HepG2 (cell line): ENCODE results near the gene JUND. TPM values are rescaled to one million over a fixed set of nuclear protein-coding genes. Genes with fewer than 3 reads are reported as not detected.

Experiments used
- CBX5 ChIP-seq: sonication (generic); formaldehyde crosslinking; IDR thresholded peaks from 2 replicates; pipeline ENCODE4 v1.4.0; 2020; ENCODE audit warnings: missing genetic modification reagents, borderline replicate concordance
- CREB1 ChIP-seq, 2 experiments: fragments of 450-650 bp in 1 of 2; IDR thresholded peaks; 2 replicates each; pipeline ENCODE4 v1.6.1; 2016 to 2017; ENCODE audit warnings: control low read depth in 1 of 2, mild to moderate bottlenecking in 1 of 2, missing compliant biosample characterization in 1 of 2, missing genetic modification characterization in 1 of 2
- CREM ChIP-seq, 2 experiments: sonication (generic) in 1 of 2; formaldehyde crosslinking in 1 of 2; IDR thresholded peaks; 2 replicates each; pipeline versions ENCODE4 v1.4.0 to v1.6.1; 2016 to 2020; ENCODE audit warnings: antibody characterized with exemption in 1 of 2, mild to moderate bottlenecking in 1 of 2, missing genetic modification reagents in 1 of 2
- EZH2 ChIP-seq: conservative IDR thresholded peaks from 2 replicates; pipeline ENCODE4 v1.6.1; 2012; ENCODE audit warnings: mild to moderate bottlenecking, low read depth, low read length, moderate library complexity
- GATAD2A ChIP-seq: IDR thresholded peaks from 2 replicates; pipeline ENCODE4 v1.6.1; 2016
- HDAC2 ChIP-seq: sonication (generic); formaldehyde crosslinking; IDR thresholded peaks from 2 replicates; pipeline ENCODE4 v1.4.0; 2020; ENCODE audit warnings: missing genetic modification reagents
- HNRNPUL1 ChIP-seq: fragments of 200-400 bp; formaldehyde crosslinking; IDR thresholded peaks from 2 replicates; pipeline ENCODE4 v1.6.1; 2017; ENCODE audit warnings: low read depth, mild to moderate bottlenecking, low read length, moderate library complexity
- KDM6A ChIP-seq: IDR thresholded peaks from 2 replicates; pipeline ENCODE4 v1.6.1; 2016; ENCODE audit warnings: low read depth
- MATR3 ChIP-seq: sonication (generic); formaldehyde crosslinking; IDR thresholded peaks from 2 replicates; pipeline ENCODE4 v1.4.0; 2020; ENCODE audit warnings: missing genetic modification reagents
- PITX1 ChIP-seq: sonication (generic); formaldehyde crosslinking; IDR thresholded peaks from 2 replicates; pipeline ENCODE4 v1.5.1; 2020; ENCODE audit warnings: mild to moderate bottlenecking, missing genetic modification reagents
- RNF2 ChIP-seq: fragments of 450-650 bp; conservative IDR thresholded peaks from 2 replicates; pipeline ENCODE4 v1.6.1; 2016; ENCODE audit warnings: low read depth
- RXRB ChIP-seq: IDR thresholded peaks from 2 replicates; pipeline ENCODE4 v1.6.1; 2016; ENCODE audit warnings: borderline replicate concordance, missing genetic modification reagents, missing compliant biosample characterization
- TP53 ChIP-seq: sonication (generic); formaldehyde crosslinking; conservative IDR thresholded peaks from 2 replicates; pipeline ENCODE4 v1.4.0; 2020; ENCODE audit warnings: missing genetic modification reagents
- U2AF2 ChIP-seq: fragments of 200-400 bp; formaldehyde crosslinking; IDR thresholded peaks from 2 replicates; pipeline ENCODE4 v1.6.1; 2017; ENCODE audit warnings: low read depth, mild to moderate bottlenecking, low read length
- ZFY ChIP-seq: sonication (generic); formaldehyde crosslinking; IDR thresholded peaks from 2 replicates; pipeline ENCODE4 v1.4.0; 2020; ENCODE audit warnings: missing genetic modification reagents
- ZNF234 ChIP-seq: sonication (generic); formaldehyde crosslinking; conservative IDR thresholded peaks from 2 replicates; pipeline ENCODE4 v1.5.1; 2020; ENCODE audit warnings: mild to moderate bottlenecking, missing genetic modification reagents
- ZNF317 ChIP-seq: sonication (generic); formaldehyde crosslinking; IDR thresholded peaks from 2 replicates; pipeline ENCODE4 v1.5.0; 2020; ENCODE audit warnings: mild to moderate bottlenecking, missing genetic modification reagents
- ZNF629 ChIP-seq: sonication (generic); formaldehyde crosslinking; conservative IDR thresholded peaks from 2 replicates; pipeline ENCODE4 v1.5.0; 2020; ENCODE audit warnings: missing genetic modification reagents
- ZNF768 ChIP-seq: sonication (generic); formaldehyde crosslinking; IDR thresholded peaks from 2 replicates; pipeline ENCODE4 v1.4.0; 2020; ENCODE audit warnings: missing genetic modification reagents
- polyA plus RNA-seq, 8 experiments: library from polyadenylated mRNA; depleted of rRNA in 3 of 8; stranded (reverse) in 7 of 8; unstranded in 1 of 8; fragments of >200 nt; fragmentation: Illumina TruSeq in 4 of 8; extraction: Trizol in 4 of 8; gene quantifications; 2 replicates each; pipeline versions ENCODE4 v1.2.1 to v1.2.3, GENCODE V29; 2011 to 2016; ENCODE audit warnings: low read depth in 4 of 8, missing spikeins in 1 of 8, mixed read lengths in 1 of 8; ENCODE audit not compliant: insufficient read depth in 1 of 8
- total RNA-seq, 5 experiments: library from RNA; depleted of rRNA; stranded (reverse); fragments of >200 nt; fragmentation: Illumina TruSeq; extraction: Trizol; gene quantifications; 2 replicates each; pipeline ENCODE4 v1.2.3, GENCODE V29; 2016; ENCODE audit warnings: low read depth in 1 of 5
- TF ChIP-seq, protein P1 (sequence below): sonication (generic); formaldehyde crosslinking; IDR thresholded peaks from 2 replicates; pipeline ENCODE4 v1.8.1; 2022; ENCODE audit warnings: low read depth, mild to moderate bottlenecking, missing genetic modification reagents
- TF ChIP-seq, protein P2 (sequence below): sonication (generic); formaldehyde crosslinking; IDR thresholded peaks from 2 replicates; pipeline ENCODE4 v1.8.0; 2022; ENCODE audit warnings: mild to moderate bottlenecking, missing genetic modification reagents, borderline replicate concordance
- TF ChIP-seq, protein P3 (sequence below): IDR thresholded peaks from 2 replicates; pipeline ENCODE4 v1.6.1; 2012; ENCODE audit warnings: low read depth, low read length, improper control_type of control experiment
- TF ChIP-seq, protein P4 (sequence below): sonication (generic); formaldehyde crosslinking; IDR thresholded peaks from 2 replicates; pipeline ENCODE4 v1.4.0; 2020; ENCODE audit warnings: missing genetic modification reagents

JUND gene
- total and polyA plus RNA-seq, 2 of the 13 experiments (the other 11 are each of a cell fraction or from before 2014, with no cell fraction given): 41.2 to 59.8 TPM

DNA sequence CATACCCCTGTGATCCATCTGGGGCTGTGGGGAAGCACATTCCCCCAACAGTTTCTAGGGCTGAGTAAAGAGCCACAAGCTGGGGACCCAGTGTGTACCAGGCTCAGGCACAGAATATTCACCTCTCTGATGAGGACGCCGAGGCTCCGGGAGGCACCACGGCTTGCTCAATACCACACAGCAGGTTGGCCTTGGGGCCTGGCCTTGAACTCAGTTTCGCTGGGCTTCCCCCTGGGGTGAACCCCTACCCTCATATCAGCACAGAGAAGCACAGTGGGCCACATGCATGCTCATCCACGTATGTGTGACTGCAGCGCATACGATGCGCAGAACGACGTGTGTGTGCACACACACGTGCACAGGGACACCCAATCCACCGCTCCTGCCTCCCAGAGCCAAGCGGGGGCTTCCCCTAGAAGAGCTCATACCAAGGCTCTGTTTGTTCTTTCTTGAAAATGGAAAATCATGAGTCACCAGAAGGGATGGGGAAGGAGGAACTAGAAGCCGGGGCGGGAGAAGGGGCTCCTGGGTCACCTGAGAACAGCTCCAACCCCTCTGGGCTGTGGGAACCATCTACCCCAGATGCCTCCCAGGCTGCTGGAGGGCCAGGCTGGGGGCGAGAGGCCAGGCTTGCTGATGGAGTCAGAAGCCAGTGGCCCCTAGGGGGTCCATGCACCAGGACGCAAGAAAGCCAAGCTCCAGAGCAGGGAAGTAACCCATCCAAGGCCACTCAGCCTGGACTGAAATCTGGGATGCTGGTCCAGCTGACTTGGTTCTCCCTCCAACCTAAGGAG, 50.3 kb downstream of the JUND start (continued):
- TF ChIP-seq ZNF768 (CRISPR knock-in tag) (peak; percentile 84; the same call in 1 of the 2 replicates), CREB1 (IDR thresholded peaks at IDR 0.05) (no peak), CREB1 (CRISPR knock-in tag; IDR thresholded peaks at IDR 0.05) (0 out of 2 replicates have a peak, but pooled peaks have one; percentile 36), ZNF317 (no peak), ZFY (peak; percentile 16; the same call in 1 of the 2 replicates), TP53 (CRISPR knock-in tag) (no peak), PITX1 (CRISPR knock-in tag) (no peak), RNF2 (no peak), HDAC2 (CRISPR knock-in tag) (peak; percentile 37; the same call in 1 of the 2 replicates), MATR3 (CRISPR knock-in tag) (no peak), HNRNPUL1 (no peak), ZNF629 (CRISPR knock-in tag) (0 out of 2 replicates have a peak, but pooled peaks have one; percentile 15), EZH2 (no peak), CREM (IDR thresholded peaks at IDR 0.05) (no peak), CREM (CRISPR knock-in tag; IDR thresholded peaks at IDR 0.05) (no peak), ZNF234 (CRISPR knock-in tag) (no peak), GATAD2A (0 out of 2 replicates have a peak, but pooled peaks have one; percentile 30), CBX5 (no peak), RXRB (CRISPR knock-in tag) (peak; percentile 69), U2AF2 (no peak), KDM6A (no peak)
- TF ChIP-seq, protein P1, sequence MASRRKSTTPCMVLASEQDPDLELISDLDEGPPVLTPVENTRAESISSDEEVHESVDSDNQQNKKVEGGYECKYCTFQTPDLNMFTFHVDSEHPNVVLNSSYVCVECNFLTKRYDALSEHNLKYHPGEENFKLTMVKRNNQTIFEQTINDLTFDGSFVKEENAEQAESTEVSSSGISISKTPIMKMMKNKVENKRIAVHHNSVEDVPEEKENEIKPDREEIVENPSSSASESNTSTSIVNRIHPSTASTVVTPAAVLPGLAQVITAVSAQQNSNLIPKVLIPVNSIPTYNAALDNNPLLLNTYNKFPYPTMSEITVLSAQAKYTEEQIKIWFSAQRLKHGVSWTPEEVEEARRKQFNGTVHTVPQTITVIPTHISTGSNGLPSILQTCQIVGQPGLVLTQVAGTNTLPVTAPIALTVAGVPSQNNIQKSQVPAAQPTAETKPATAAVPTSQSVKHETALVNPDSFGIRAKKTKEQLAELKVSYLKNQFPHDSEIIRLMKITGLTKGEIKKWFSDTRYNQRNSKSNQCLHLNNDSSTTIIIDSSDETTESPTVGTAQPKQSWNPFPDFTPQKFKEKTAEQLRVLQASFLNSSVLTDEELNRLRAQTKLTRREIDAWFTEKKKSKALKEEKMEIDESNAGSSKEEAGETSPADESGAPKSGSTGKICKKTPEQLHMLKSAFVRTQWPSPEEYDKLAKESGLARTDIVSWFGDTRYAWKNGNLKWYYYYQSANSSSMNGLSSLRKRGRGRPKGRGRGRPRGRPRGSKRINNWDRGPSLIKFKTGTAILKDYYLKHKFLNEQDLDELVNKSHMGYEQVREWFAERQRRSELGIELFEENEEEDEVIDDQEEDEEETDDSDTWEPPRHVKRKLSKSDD (CRISPR knock-in tag): peak; percentile 54; the same call in 1 of the 2 replicates
- TF ChIP-seq, protein P2, sequence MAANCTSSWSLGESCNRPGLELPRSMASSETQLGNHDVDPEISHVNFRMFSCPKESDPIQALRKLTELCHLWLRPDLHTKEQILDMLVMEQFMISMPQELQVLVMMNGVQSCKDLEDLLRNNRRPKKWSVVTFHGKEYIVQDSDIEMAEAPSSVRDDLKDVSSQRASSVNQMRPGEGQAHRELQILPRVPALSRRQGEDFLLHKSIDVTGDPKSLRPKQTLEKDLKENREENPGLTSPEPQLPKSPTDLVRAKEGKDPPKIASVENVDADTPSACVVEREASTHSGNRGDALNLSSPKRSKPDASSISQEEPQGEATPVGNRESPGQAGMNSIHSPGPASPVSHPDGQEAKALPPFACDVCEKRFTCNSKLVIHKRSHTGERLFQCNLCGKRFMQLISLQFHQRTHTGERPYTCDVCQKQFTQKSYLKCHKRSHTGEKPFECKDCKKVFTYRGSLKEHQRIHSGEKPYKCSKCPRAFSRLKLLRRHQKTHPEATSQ (CRISPR knock-in tag): no peak
- TF ChIP-seq, protein P3, sequence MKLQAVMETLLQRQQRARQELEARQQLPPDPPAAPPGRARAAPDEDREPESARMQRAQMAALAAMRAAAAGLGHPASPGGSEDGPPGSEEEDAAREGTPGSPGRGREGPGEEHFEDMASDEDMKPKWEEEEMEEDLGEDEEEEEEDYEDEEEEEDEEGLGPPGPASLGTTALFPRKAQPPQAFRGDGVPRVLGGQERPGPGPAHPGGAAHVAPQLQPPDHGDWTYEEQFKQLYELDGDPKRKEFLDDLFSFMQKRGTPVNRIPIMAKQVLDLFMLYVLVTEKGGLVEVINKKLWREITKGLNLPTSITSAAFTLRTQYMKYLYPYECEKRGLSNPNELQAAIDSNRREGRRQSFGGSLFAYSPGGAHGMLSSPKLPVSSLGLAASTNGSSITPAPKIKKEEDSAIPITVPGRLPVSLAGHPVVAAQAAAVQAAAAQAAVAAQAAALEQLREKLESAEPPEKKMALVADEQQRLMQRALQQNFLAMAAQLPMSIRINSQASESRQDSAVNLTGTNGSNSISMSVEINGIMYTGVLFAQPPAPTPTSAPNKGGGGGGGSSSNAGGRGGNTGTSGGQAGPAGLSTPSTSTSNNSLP: no peak
- TF ChIP-seq, protein P4, sequence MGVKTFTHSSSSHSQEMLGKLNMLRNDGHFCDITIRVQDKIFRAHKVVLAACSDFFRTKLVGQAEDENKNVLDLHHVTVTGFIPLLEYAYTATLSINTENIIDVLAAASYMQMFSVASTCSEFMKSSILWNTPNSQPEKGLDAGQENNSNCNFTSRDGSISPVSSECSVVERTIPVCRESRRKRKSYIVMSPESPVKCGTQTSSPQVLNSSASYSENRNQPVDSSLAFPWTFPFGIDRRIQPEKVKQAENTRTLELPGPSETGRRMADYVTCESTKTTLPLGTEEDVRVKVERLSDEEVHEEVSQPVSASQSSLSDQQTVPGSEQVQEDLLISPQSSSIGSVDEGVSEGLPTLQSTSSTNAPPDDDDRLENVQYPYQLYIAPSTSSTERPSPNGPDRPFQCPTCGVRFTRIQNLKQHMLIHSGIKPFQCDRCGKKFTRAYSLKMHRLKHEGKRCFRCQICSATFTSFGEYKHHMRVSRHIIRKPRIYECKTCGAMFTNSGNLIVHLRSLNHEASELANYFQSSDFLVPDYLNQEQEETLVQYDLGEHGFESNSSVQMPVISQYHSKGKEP: no peak
